ENCODE results near the gene ICA1.

ICA1 gene

GRCh38 chr7:8296362-8296659, 34.3 kb upstream of the ICA1 start:
- H3K4me3 ChIP-seq (ENCODE audit: low read depth, low read length) = no peak overlapping the region
- TF ChIP-seq ZNF76 (tag by site-specific recombination; IDR thresholded peaks at IDR 0.05; ENCODE audit: borderline replicate concordance, low read depth) (no peak), ZNF692 (tag by site-specific recombination; IDR thresholded peaks at IDR 0.05) (no peak), ZNF571 (tag by site-specific recombination; IDR thresholded peaks at IDR 0.05) (no peak), SCRT1 (tag by site-specific recombination; IDR thresholded peaks at IDR 0.05; ENCODE audit: borderline replicate concordance) (no peak), ZNF311 (tag by site-specific recombination; IDR thresholded peaks at IDR 0.05; ENCODE audit: borderline replicate concordance) (no peak), ZNF785 (tag by site-specific recombination; IDR thresholded peaks at IDR 0.05) (no peak), ZFP41 (tag by site-specific recombination; IDR thresholded peaks at IDR 0.05; ENCODE audit: borderline replicate concordance) (no peak), ZNF138 (tag by site-specific recombination; IDR thresholded peaks at IDR 0.05; ENCODE audit: borderline replicate concordance) (no peak), ZBTB44 (tag by site-specific recombination; IDR thresholded peaks at IDR 0.05) (no peak), ZNF426 (tag by site-specific recombination; IDR thresholded peaks at IDR 0.05) (no peak), HIC1 (tag by site-specific recombination; IDR thresholded peaks at IDR 0.05) (no peak), ZBTB1 (tag by site-specific recombination; IDR thresholded peaks at IDR 0.05) (no peak), ZNF610 (tag by site-specific recombination; IDR thresholded peaks at IDR 0.05; ENCODE audit: borderline replicate concordance) (no peak)
- H3K27ac ChIP-seq (ENCODE audit: extremely low read depth, low read depth, low read length) = no peak overlapping the region
- ChIA-PET CTCF (interaction anchor here (0.5 to 3.2 kb wide), 37 partner anchors 9 to 1192 kb away, joined by 3 to 57 read pairs (median 4); partner anchors contain the start of genes RPA3 and UMAD1), POLR2A (interaction anchor here (0.6 to 1.0 kb wide), 2 partner anchors 19 to 35 kb away, joined by 3 read pairs; partner anchors contain the start of gene ICA1)
- H3K36me3 ChIP-seq (ENCODE audit: control insufficient read depth in 2 of 2, insufficient read depth in 1 of 2, low read length in 2 of 2) = no peaks in the 10 kb centered on the region
- H3K9me3 ChIP-seq (ENCODE audit: control insufficient read depth, insufficient read depth, low read depth, low read length) = no peaks in the 10 kb centered on the region
- H3K4me1 ChIP-seq (ENCODE audit: control insufficient read depth, insufficient read depth, low read length) = peaks cover 3% of the 10 kb centered on the region

- H3K9me3 ChIP-seq (ENCODE audit: control insufficient read depth, insufficient read depth, low read depth, low read length) = no peaks in the 10 kb centered on the region
- H3K36me3 ChIP-seq (ENCODE audit: control insufficient read depth in 2 of 2, insufficient read depth in 1 of 2, low read length in 2 of 2) = no peaks in the 10 kb centered on the region
- no peak overlapping the region for H3K27ac ChIP-seq (ENCODE audit: extremely low read depth, low read depth, low read length)
- POLR2A ChIA-PET = interaction anchor here (0.6 to 1.0 kb wide), 2 partner anchors 18 to 34 kb away, joined by 3 read pairs; partner anchors contain the start of gene ICA1
- no peak overlapping the region for H3K4me3 ChIP-seq (ENCODE audit: low read depth, low read length)
- CTCF ChIA-PET = interaction anchor here (0.5 to 3.2 kb wide), 41 partner anchors 9 to 1192 kb away, joined by 3 to 57 read pairs (median 4); partner anchors contain the start of genes RPA3 and UMAD1
- peaks cover 8% of the 10 kb centered on the region for H3K4me1 ChIP-seq (ENCODE audit: control insufficient read depth, insufficient read depth, low read length)
- peak; percentile 45 for TF ChIP-seq ZBTB17 (tag by site-specific recombination; IDR thresholded peaks at IDR 0.05)
- TF ChIP-seq ZNF138 (tag by site-specific recombination; IDR thresholded peaks at IDR 0.05; ENCODE audit: borderline replicate concordance) = no peak
- TF ChIP-seq ZBTB10 (tag by site-specific recombination; IDR thresholded peaks at IDR 0.05) = no peak
- no peak for TF ChIP-seq ZNF354C (tag by site-specific recombination; IDR thresholded peaks at IDR 0.05; ENCODE audit: borderline replicate concordance, low read depth)
- 0 out of 2 replicates have a peak, but pooled peaks have one; percentile 58 for TF ChIP-seq ZNF660 (tag by site-specific recombination; IDR thresholded peaks at IDR 0.05)
- TF ChIP-seq ZEB2 (tag by site-specific recombination; IDR thresholded peaks at IDR 0.05) = 0 out of 2 replicates have a peak, but pooled peaks have one; percentile 36
- TF ChIP-seq ZNF335 (tag by site-specific recombination; conservative IDR thresholded peaks at IDR 0.05) = peak; percentile 23; the same call in 1 of the 2 replicates
- TF ChIP-seq ZNF654 (tag by site-specific recombination; IDR thresholded peaks at IDR 0.05; ENCODE audit: low read depth) = peak; percentile 90
- TF ChIP-seq CTCF (tag by site-specific recombination; IDR thresholded peaks at IDR 0.05) = 0 out of 2 replicates have a peak, but pooled peaks have one; percentile 35
- TF ChIP-seq ZNF140 (tag by site-specific recombination; IDR thresholded peaks at IDR 0.05) = no peak
- no peak for TF ChIP-seq ZNF747 (tag by site-specific recombination; IDR thresholded peaks at IDR 0.05)
These were observed 33.8 kb upstream of the ICA1 start for GRCh38 chr7:8295638-8296361.

All from HEK293 (cell line).